WTC11 (cell line): ENCODE data around the gene SGMS1.
A peak's percentile ranks its signal among the peaks of the same experiment; 100 is the strongest.

Experiments used
- CREB1 ChIP-seq: sonication (generic); formaldehyde crosslinking; IDR thresholded peaks from 2 replicates; pipeline ENCODE4 v1.8.0; 2023; ENCODE audit warnings: mild to moderate bottlenecking, missing genetic modification reagents
- CREM ChIP-seq: sonication (generic); formaldehyde crosslinking; IDR thresholded peaks from 2 replicates; pipeline ENCODE4 v1.8.1; 2022; ENCODE audit warnings: mild to moderate bottlenecking, missing genetic modification reagents, moderate library complexity
- CTCF ChIP-seq: fragments of 200-600 bp; IDR thresholded peaks from 2 replicates; pipeline ENCODE4 v1.8.0; 2022; ENCODE audit warnings: antibody characterized with exemption
- ELF4 ChIP-seq: sonication (generic); formaldehyde crosslinking; IDR thresholded peaks from 2 replicates; pipeline ENCODE4 v1.8.1; 2022; ENCODE audit warnings: low read depth, mild to moderate bottlenecking, moderate library complexity, missing genetic modification reagents
- FOXP1 ChIP-seq: sonication (generic); formaldehyde crosslinking; IDR thresholded peaks from 2 replicates; pipeline ENCODE4 v1.8.0; 2022; ENCODE audit warnings: missing genetic modification reagents, mild to moderate bottlenecking, moderate library complexity, borderline replicate concordance
- GRHL2 ChIP-seq: fragments of 250-450 bp; sonication (Bioruptor Pico); IDR thresholded peaks from 2 replicates; pipeline ENCODE4 v1.8.0; 2022; ENCODE audit warnings: mild to moderate bottlenecking, moderate library complexity; ENCODE audit not compliant: insufficient replicate concordance, severe bottlenecking
- MAX ChIP-seq: sonication (generic); formaldehyde crosslinking; IDR thresholded peaks from 2 replicates; pipeline ENCODE4 v1.8.0; 2022; ENCODE audit warnings: mild to moderate bottlenecking, missing genetic modification reagents
- NR3C1 ChIP-seq: sonication (generic); formaldehyde crosslinking; conservative IDR thresholded peaks from 2 replicates; pipeline ENCODE4 v1.8.1; 2023; ENCODE audit warnings: low read depth, mild to moderate bottlenecking, missing genetic modification reagents
- PREB ChIP-seq: sonication (generic); formaldehyde crosslinking; IDR thresholded peaks from 2 replicates; pipeline ENCODE4 v1.8.1; 2022; ENCODE audit warnings: mild to moderate bottlenecking, missing genetic modification reagents, moderate library complexity, borderline replicate concordance
- SMAD4 ChIP-seq: sonication (generic); formaldehyde crosslinking; IDR thresholded peaks from 2 replicates; pipeline ENCODE4 v1.8.0; 2022; ENCODE audit warnings: mild to moderate bottlenecking, missing genetic modification reagents
- SP1 ChIP-seq: sonication (generic); formaldehyde crosslinking; conservative IDR thresholded peaks from 2 replicates; pipeline ENCODE4 v1.8.1; 2022; ENCODE audit warnings: missing genetic modification reagents
- TEAD4 ChIP-seq: sonication (generic); formaldehyde crosslinking; IDR thresholded peaks from 2 replicates; pipeline ENCODE4 v1.8.0; 2022; ENCODE audit warnings: mild to moderate bottlenecking, missing genetic modification reagents
- TF ChIP-seq, protein P1 (sequence below): fragments of 250-450 bp; sonication (Bioruptor Pico); IDR thresholded peaks from 2 replicates; pipeline ENCODE4 v2.1.2; 2022; ENCODE audit warnings: mild to moderate bottlenecking, moderate library complexity
- TF ChIP-seq, protein P2 (sequence below): sonication (generic); formaldehyde crosslinking; IDR thresholded peaks from 2 replicates; pipeline ENCODE4 v1.8.1; 2023; ENCODE audit warnings: mild to moderate bottlenecking, missing genetic modification reagents, borderline replicate concordance

- TF ChIP-seq CTCF = no peak
- TF ChIP-seq CREM (CRISPR knock-in tag) = 0 out of 2 replicates have a peak, but pooled peaks have one; percentile 36
- TF ChIP-seq CREB1 (CRISPR knock-in tag) = no peak
- TF ChIP-seq NR3C1 (CRISPR knock-in tag) = no peak
- no peak for TF ChIP-seq SMAD4
- TF ChIP-seq MAX (CRISPR knock-in tag) = no peak
- peak; percentile 44; the same call in 1 of the 2 replicates for TF ChIP-seq FOXP1 (CRISPR knock-in tag)
- no peak for TF ChIP-seq TEAD4 (CRISPR knock-in tag)
- TF ChIP-seq GRHL2 (CRISPR knock-in tag) = no peak
- no peak for TF ChIP-seq PREB (CRISPR knock-in tag)
- TF ChIP-seq, protein P1, sequence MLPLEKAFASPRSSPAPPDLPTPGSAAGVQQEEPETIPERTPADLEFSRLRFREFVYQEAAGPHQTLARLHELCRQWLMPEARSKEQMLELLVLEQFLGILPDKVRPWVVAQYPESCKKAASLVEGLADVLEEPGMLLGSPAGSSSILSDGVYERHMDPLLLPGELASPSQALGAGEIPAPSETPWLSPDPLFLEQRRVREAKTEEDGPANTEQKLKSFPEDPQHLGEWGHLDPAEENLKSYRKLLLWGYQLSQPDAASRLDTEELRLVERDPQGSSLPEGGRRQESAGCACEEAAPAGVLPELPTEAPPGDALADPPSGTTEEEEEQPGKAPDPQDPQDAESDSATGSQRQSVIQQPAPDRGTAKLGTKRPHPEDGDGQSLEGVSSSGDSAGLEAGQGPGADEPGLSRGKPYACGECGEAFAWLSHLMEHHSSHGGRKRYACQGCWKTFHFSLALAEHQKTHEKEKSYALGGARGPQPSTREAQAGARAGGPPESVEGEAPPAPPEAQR (CRISPR knock-in tag) = no peak
- TF ChIP-seq SP1 (CRISPR knock-in tag) = 0 out of 2 replicates have a peak, but pooled peaks have one; percentile 32
- no peak for TF ChIP-seq ELF4 (CRISPR knock-in tag)
- TF ChIP-seq, protein P2, sequence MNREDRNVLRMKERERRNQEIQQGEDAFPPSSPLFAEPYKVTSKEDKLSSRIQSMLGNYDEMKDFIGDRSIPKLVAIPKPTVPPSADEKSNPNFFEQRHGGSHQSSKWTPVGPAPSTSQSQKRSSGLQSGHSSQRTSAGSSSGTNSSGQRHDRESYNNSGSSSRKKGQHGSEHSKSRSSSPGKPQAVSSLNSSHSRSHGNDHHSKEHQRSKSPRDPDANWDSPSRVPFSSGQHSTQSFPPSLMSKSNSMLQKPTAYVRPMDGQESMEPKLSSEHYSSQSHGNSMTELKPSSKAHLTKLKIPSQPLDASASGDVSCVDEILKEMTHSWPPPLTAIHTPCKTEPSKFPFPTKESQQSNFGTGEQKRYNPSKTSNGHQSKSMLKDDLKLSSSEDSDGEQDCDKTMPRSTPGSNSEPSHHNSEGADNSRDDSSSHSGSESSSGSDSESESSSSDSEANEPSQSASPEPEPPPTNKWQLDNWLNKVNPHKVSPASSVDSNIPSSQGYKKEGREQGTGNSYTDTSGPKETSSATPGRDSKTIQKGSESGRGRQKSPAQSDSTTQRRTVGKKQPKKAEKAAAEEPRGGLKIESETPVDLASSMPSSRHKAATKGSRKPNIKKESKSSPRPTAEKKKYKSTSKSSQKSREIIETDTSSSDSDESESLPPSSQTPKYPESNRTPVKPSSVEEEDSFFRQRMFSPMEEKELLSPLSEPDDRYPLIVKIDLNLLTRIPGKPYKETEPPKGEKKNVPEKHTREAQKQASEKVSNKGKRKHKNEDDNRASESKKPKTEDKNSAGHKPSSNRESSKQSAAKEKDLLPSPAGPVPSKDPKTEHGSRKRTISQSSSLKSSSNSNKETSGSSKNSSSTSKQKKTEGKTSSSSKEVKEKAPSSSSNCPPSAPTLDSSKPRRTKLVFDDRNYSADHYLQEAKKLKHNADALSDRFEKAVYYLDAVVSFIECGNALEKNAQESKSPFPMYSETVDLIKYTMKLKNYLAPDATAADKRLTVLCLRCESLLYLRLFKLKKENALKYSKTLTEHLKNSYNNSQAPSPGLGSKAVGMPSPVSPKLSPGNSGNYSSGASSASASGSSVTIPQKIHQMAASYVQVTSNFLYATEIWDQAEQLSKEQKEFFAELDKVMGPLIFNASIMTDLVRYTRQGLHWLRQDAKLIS (CRISPR knock-in tag) = no peak
Measured at GRCh38 chr10:50417886-50418830, 205.6 kb downstream of the SGMS1 start.
